HL-60 (cell line): ENCODE measurements around the gene STK16.

ENCODE experiments used
- DNase-seq, 2 experiments: peaks; one replicate each; pipeline ENCODE4 v3.0.0-alpha.2; 2010 to 2020; ENCODE audit warnings: low read depth in 1 of 2, low spot score in 1 of 2
- H3K27ac ChIP-seq: fragments of 250-450 bp; sonication (Bioruptor Pico); replicated peaks from 2 replicates; pipeline ENCODE4 v1.5.1; 2020; ENCODE audit warnings: mild to moderate bottlenecking, moderate library complexity
- H3K27me3 ChIP-seq: fragments of 250-450 bp; sonication (Bioruptor Pico); 2 replicates; pipeline ENCODE4 v1.5.1; 2021; ENCODE audit warnings: mild to moderate bottlenecking, moderate library complexity; ENCODE audit not compliant: insufficient read depth, poor library complexity, severe bottlenecking
- H3K4me3 ChIP-seq: replicated peaks from 2 replicates; pipeline ENCODE4 v1.5.1; 2011; ENCODE audit warnings: mild to moderate bottlenecking, control low read depth, low read length; ENCODE audit not compliant: insufficient read depth
- CTCF ChIP-seq: IDR thresholded peaks from one replicate; pipeline ENCODE4 v1.5.1; 2011; ENCODE audit warnings: low read length, control low read depth, inconsistent platforms; ENCODE audit not compliant: insufficient read depth
- GABPA ChIP-seq: IDR thresholded peaks from 2 replicates; pipeline ENCODE4 v1.6.1; 2012; ENCODE audit warnings: low read depth
- POLR2AphosphoS5 ChIP-seq: IDR thresholded peaks from 2 replicates; pipeline ENCODE4 v1.6.1; 2012; ENCODE audit warnings: low read depth
- REST ChIP-seq: IDR thresholded peaks from 2 replicates; pipeline ENCODE4 v1.6.1; 2012; ENCODE audit warnings: low read depth; ENCODE audit not compliant: insufficient replicate concordance
- SPI1 ChIP-seq: IDR thresholded peaks from 2 replicates; pipeline ENCODE4 v1.6.1; 2012; ENCODE audit warnings: low read depth, mild to moderate bottlenecking, borderline replicate concordance

STK16 gene

GRCh38 chr2:219229305-219230058 is 15.8 kb upstream of the STK16 start, which contains the start of the genes ANKZF1 and ATG9A:
TSS of gene ANKZF1 (plus strand) at chr2:219229806. CDS start at chr2:219230258, 452 bp downstream.
TSS of gene ATG9A (minus strand) at chr2:219229636. CDS start at chr2:219228024, 1,612 bp downstream.
- peak within 1 kb of the TSS; percentile 75 for H3K4me3 ChIP-seq
- TF ChIP-seq SPI1 (no peak), REST (peak; percentile 49), POLR2AphosphoS5 (peak; percentile 79)
- H3K27me3 ChIP-seq, result no peaks in the 10 kb centered on the region
- peak within 1 kb of the TSS; percentile 70 for H3K27ac ChIP-seq
- peak; percentile 96 to 99 for DNase-seq

GRCh38 chr2:219230059-219230540 is 15.2 kb upstream of the STK16 start:
- DNase-seq, result peak in 1 of 2 experiments; percentile 64
- TF ChIP-seq POLR2AphosphoS5 (no peak), GABPA (no peak), CTCF (no peak), SPI1 (no peak), REST (no peak)
- H3K27me3 ChIP-seq, result no peaks in the 10 kb centered on the region
- peak overlapping the region; percentile 70 for H3K27ac ChIP-seq
- H3K4me3 ChIP-seq, result peak overlapping the region; percentile 75

- TF ChIP-seq GABPA (no peak), SPI1 (no peak), CTCF (no peak), POLR2AphosphoS5 (no peak)
- no peak overlapping the region for H3K27ac ChIP-seq
- no peaks in the 10 kb centered on the region for H3K27me3 ChIP-seq
- no peak for DNase-seq
- no peak overlapping the region for H3K4me3 ChIP-seq
These were observed 10.9 kb upstream of the STK16 start for GRCh38 chr2:219234331-219234730.

- no peaks in the 10 kb centered on the region for H3K27me3 ChIP-seq
- H3K4me3 ChIP-seq, result no peak overlapping the region
- TF ChIP-seq CTCF (no peak), GABPA (no peak), REST (no peak), POLR2AphosphoS5 (no peak), SPI1 (no peak)
- peak in 1 of 2 experiments; percentile 25 for DNase-seq
- no peak overlapping the region for H3K27ac ChIP-seq
These were observed 2.0 kb upstream of the STK16 start for GRCh38 chr2:219243291-219243761.
